Dendritic cell treated with granulocyte-macrophage colony-stimulating factor and Interleukin-4, amounts not matched to agents 40 ng/mL and 50 ng/mL, for 4 days (primary cell): ENCODE measurements around the gene SYT14.
"Not testable (repeated sequence)": the region's sequence is repeated elsewhere in the genome, so short reads cannot be mapped to it uniquely, and the experiment has no call there.

ENCODE experiments used
- H3K27ac Mint-ChIP-seq: one replicate; pipeline ENCODE4 v1.8.0; 2022; ENCODE audit warnings: mild to moderate bottlenecking, mixed read lengths
- H3K27me3 Mint-ChIP-seq: one replicate; pipeline ENCODE4 v1.8.0; 2022; ENCODE audit warnings: mild to moderate bottlenecking, mixed read lengths
- H3K36me3 Mint-ChIP-seq: one replicate; pipeline ENCODE4 v1.8.0; 2022; ENCODE audit warnings: low read depth, mixed read lengths
- H3K4me1 Mint-ChIP-seq: one replicate; pipeline ENCODE4 v1.8.0; 2022; ENCODE audit warnings: low read depth, mixed read lengths
- H3K4me3 Mint-ChIP-seq: one replicate; pipeline ENCODE4 v1.8.0; 2022; ENCODE audit warnings: mild to moderate bottlenecking, moderate library complexity, mixed read lengths
- H3K9me3 Mint-ChIP-seq: one replicate; pipeline ENCODE4 v1.8.0; 2022; ENCODE audit warnings: mixed read lengths
- intact Hi-C: fragments of 100-400 bp; cut with micrococcal nuclease; formaldehyde crosslinking; loops from one replicate; pipeline ENCODE4 v1.15.0; 2022

Gene SYT14

DNA sequence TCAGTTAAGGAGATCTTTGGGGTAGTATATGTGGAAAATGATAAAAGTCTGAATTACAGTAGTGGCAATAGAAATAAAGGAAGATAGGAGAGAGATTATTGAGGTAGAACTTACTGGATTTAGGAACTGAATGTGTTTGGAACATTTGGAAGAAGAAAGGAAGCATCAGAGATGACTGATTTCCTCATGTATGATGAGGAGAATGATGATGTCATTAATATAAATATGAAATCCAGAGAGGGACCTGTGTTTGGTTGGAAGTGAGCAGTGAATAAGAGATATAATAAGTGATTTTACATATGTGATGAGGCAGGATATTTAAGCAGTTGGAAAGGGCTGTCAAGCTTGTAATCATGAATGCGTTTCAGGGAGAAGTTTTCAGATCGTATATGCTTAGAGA is 86.3 kb downstream of the SYT14 start:
- H3K36me3 Mint-ChIP-seq: no peaks in the 10 kb centered on the region
- H3K27ac Mint-ChIP-seq: no peak overlapping the region
- no peak overlapping the region for H3K4me3 Mint-ChIP-seq
- intact Hi-C loops: no loop called here
- H3K4me1 Mint-ChIP-seq: no peaks in the 10 kb centered on the region
- no peaks in the 10 kb centered on the region for H3K9me3 Mint-ChIP-seq
- no peaks in the 10 kb centered on the region for H3K27me3 Mint-ChIP-seq

GRCh38 chr1:210024996-210025395 is 87.0 kb downstream of the SYT14 start:
- Mint-ChIP-seq H3K36me3 (no peaks in the 10 kb centered on the region), H3K4me3 (no peak overlapping the region), H3K27me3 (no peaks in the 10 kb centered on the region), H3K27ac (no peak overlapping the region), H3K9me3 (no peaks in the 10 kb centered on the region), H3K4me1 (no peaks in the 10 kb centered on the region)
- intact Hi-C loops: no loop called here

GRCh38 chr1:210025870-210026269 is 87.9 kb downstream of the SYT14 start:
- H3K36me3 Mint-ChIP-seq: no peaks in the 10 kb centered on the region
- H3K27me3 Mint-ChIP-seq: no peaks in the 10 kb centered on the region
- no peaks in the 10 kb centered on the region for H3K4me1 Mint-ChIP-seq
- H3K27ac Mint-ChIP-seq: no peak overlapping the region
- H3K4me3 Mint-ChIP-seq: no peak overlapping the region
- peaks cover 6% of the 10 kb centered on the region for H3K9me3 Mint-ChIP-seq
- intact Hi-C loops: no loop called here

- Mint-ChIP-seq H3K9me3 (peaks cover 6% of the 10 kb centered on the region), H3K36me3 (no peaks in the 10 kb centered on the region), H3K4me3 (no peak overlapping the region), H3K27ac (no peak overlapping the region), H3K4me1 (no peaks in the 10 kb centered on the region), H3K27me3 (no peaks in the 10 kb centered on the region)
- intact Hi-C loops: no loop called here
Measured at GRCh38 chr1:210027994-210028393, 90.0 kb downstream of the SYT14 start.

GRCh38 chr1:210031473-210031872 is 93.5 kb downstream of the SYT14 start:
- intact Hi-C loops: no loop called here
- Mint-ChIP-seq H3K4me3 (no peak overlapping the region), H3K27me3 (no peaks in the 10 kb centered on the region)

GRCh38 chr1:210043058-210043457 is 105.0 kb downstream of the SYT14 start:
- no peak overlapping the region for H3K4me3 Mint-ChIP-seq
- intact Hi-C loops: no loop called here
- no peaks in the 10 kb centered on the region for H3K36me3 Mint-ChIP-seq
- H3K27ac Mint-ChIP-seq: no peak overlapping the region
- H3K27me3 Mint-ChIP-seq: no peaks in the 10 kb centered on the region
- H3K4me1 Mint-ChIP-seq: no peaks in the 10 kb centered on the region
- H3K9me3 Mint-ChIP-seq: peaks cover 4% of the 10 kb centered on the region

More at GRCh38 chr1:210031473-210031872, 93.5 kb downstream of the SYT14 start:
- Mint-ChIP-seq H3K36me3 (no peaks in the 10 kb centered on the region), H3K9me3 (peaks cover 6% of the 10 kb centered on the region), H3K27ac (no peak overlapping the region), H3K4me1 (no peaks in the 10 kb centered on the region)

DNA sequence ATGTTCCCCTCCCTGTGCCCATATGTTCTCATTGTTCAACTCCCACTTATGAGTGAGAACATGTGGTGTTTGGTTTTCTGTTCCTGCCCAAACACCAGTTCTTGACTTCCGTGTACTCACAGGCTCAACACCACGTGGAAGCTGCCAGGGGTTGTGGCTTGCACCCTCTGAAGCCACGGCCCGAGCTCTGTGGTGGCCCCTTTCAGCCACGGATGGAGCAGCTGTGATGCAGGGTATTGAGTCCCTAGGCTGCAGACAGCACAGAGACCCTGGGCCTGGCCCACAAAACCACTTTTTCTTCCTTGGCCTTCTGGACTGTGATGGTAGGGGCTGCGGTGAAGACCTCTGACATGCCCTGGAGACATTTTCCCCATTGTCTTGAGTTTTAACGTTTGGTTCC is 111.6 kb downstream of the SYT14 start:
- intact Hi-C loops: no loop called here
- Mint-ChIP-seq H3K27ac (no peak overlapping the region), H3K4me1 (no peaks in the 10 kb centered on the region), H3K4me3 (no peak overlapping the region), H3K27me3 (no peaks in the 10 kb centered on the region), H3K36me3 (no peaks in the 10 kb centered on the region), H3K9me3 (no peaks in the 10 kb centered on the region)

DNA sequence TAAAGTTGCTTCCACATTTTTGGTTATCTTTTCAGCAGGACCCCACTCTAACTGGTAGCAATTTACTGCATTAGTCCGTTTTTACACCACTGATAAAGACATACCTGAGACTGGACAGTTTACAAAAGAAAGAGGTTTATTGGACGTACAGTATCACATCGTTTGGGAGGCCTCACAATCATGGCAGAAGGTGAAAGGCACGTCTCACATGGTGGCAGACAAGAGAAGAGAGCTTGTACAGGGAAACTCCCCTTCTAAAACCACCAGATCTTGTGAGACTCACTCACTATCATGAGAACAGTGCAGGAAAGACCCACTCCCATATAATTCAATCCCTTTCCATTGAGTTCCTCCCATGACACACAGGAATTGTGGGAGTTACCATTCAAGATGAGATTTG is 112.5 kb downstream of the SYT14 start:
- H3K27me3 Mint-ChIP-seq, H3K27ac Mint-ChIP-seq, H3K4me1 Mint-ChIP-seq, H3K9me3 Mint-ChIP-seq, H3K36me3 Mint-ChIP-seq, H3K4me3 Mint-ChIP-seq, intact Hi-C loops: not testable (repeated sequence)

DNA sequence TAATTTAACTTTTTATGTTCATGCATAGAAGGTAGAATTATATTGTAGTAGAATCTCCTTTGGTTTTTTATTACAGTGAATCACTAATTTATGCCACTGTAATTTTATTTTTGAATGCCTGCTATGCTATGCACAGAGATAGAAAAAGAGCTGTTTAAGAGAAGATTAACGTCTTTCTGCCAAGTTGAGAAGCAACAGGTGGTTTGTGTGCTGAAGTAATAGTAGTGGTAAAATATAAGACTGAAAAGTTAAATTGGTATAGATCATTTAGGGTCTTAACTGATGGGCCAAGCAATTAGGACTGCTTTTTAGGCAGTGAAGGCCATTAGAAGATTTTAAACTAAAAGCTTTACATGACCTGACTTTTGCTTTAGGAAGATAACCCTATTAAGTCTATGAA is 115.1 kb downstream of the SYT14 start:
- no peaks in the 10 kb centered on the region for H3K4me1 Mint-ChIP-seq

DNA sequence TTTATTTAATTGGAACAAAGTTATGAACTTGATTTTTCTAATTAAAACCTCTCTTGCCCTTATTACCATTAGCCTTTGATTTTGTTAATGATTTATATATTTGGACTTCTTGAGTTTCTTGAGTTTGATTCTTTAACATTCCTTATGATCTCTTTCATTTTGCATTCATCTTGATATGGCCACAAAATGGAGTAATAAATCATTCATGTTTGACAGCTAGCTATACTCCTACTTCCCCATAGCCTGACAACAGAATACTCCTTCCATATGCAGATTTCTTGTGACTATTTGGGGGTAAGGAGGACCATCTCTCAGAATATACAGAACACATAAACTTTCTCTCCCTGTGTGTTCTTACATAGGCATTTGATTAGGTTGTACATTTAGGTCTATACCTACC is 119.6 kb downstream of the SYT14 start:
- intact Hi-C loops: no loop called here
- Mint-ChIP-seq H3K36me3 (no peaks in the 10 kb centered on the region), H3K4me3 (no peak overlapping the region), H3K4me1 (no peaks in the 10 kb centered on the region), H3K27ac (no peak overlapping the region), H3K27me3 (no peaks in the 10 kb centered on the region), H3K9me3 (no peaks in the 10 kb centered on the region)

More for the DNA sequence above, 115.1 kb downstream of the SYT14 start:
- Mint-ChIP-seq H3K9me3 (no peaks in the 10 kb centered on the region), H3K27ac (no peak overlapping the region), H3K27me3 (no peaks in the 10 kb centered on the region), H3K4me3 (no peak overlapping the region), H3K36me3 (no peaks in the 10 kb centered on the region)
- intact Hi-C loops: no loop called here

DNA sequence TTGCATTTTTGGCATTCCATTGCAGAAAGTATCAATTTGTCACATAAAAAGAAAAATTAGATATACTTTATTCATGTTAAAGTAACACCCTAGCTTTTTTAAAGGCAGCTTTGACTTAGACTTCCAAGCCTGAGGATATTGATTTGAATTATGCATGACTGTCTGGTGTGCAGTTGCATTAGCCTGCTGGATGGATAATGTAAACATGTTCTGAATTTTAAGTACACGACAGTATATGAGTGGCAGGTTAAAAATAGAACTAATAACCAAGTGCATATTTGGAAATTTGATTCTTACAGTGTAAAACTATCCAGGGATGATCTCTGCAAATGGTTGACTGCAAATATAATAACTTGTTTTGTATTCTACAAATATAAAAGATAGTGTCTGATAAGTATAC is 124.0 kb downstream of the SYT14 start:
- Mint-ChIP-seq H3K27me3 (no peaks in the 10 kb centered on the region), H3K4me3 (no peak overlapping the region)

GRCh38 chr1:210070531-210070930 is 132.5 kb downstream of the SYT14 start:
- no peak overlapping the region for H3K27ac Mint-ChIP-seq
- H3K27me3 Mint-ChIP-seq: no peaks in the 10 kb centered on the region
- no peaks in the 10 kb centered on the region for H3K9me3 Mint-ChIP-seq
- H3K4me1 Mint-ChIP-seq: no peaks in the 10 kb centered on the region
- intact Hi-C loops: no loop called here
- no peak overlapping the region for H3K4me3 Mint-ChIP-seq
- H3K36me3 Mint-ChIP-seq: no peaks in the 10 kb centered on the region

More for the DNA sequence above, 124.0 kb downstream of the SYT14 start:
- Mint-ChIP-seq H3K27ac (no peak overlapping the region), H3K4me1 (no peaks in the 10 kb centered on the region), H3K36me3 (no peaks in the 10 kb centered on the region), H3K9me3 (no peaks in the 10 kb centered on the region)
- intact Hi-C loops: no loop called here

DNA sequence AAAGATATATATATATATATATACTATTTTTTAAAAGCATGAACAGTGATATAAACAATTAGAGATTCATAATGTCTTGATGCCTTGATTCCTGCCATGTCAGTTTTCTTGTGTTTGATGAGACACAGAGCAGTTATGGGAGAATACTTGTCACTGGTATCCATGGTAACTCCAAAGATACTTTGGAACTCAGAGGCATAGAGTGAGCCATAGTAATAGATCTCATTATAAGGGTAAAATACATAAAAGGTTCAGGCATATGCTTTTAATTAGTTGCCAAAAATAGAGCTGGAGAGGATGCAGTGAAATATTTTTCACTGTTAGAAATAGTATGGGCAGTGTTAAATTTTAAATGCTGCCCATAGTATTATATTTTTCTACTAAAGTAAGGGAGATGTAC is 134.1 kb downstream of the SYT14 start:
- no peaks in the 10 kb centered on the region for H3K36me3 Mint-ChIP-seq
- H3K9me3 Mint-ChIP-seq: no peaks in the 10 kb centered on the region
- H3K27ac Mint-ChIP-seq: no peak overlapping the region
- H3K4me1 Mint-ChIP-seq: no peaks in the 10 kb centered on the region
- intact Hi-C loops: no loop called here
- H3K27me3 Mint-ChIP-seq: no peaks in the 10 kb centered on the region
- no peak overlapping the region for H3K4me3 Mint-ChIP-seq

DNA sequence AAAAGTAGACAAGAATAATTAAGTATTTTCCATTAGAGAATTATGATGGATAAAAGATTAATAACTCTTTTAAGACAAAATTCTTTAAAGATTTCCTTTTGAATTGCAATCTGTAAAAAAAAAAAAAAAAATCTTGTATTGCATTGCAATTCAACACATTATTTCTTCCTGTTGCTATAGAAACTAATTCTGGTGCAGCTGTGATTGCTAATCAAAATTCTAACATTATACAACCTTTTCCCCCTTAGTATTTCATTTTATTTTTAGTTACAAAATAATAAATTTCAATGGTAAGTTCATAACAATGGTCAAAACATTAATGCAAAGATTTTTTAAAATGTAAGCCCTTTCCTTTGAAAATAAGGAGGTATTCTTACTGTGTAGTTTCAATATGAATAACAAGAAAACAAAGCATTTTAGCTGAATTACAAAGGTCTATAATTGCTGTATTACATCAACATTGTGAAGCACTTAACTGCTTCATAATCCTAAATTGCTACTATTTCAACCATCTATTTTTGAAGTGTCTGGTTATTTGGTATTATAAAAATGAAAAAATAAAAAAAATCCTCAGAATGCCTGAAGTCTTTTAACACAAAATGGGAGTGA is 135.0 kb downstream of the SYT14 start:
- Mint-ChIP-seq H3K36me3 (no peaks in the 10 kb centered on the region), H3K27me3 (no peaks in the 10 kb centered on the region), H3K27ac (no peak overlapping the region), H3K4me1 (no peaks in the 10 kb centered on the region), H3K4me3 (no peak overlapping the region), H3K9me3 (no peaks in the 10 kb centered on the region)
- intact Hi-C loops: no loop called here

DNA sequence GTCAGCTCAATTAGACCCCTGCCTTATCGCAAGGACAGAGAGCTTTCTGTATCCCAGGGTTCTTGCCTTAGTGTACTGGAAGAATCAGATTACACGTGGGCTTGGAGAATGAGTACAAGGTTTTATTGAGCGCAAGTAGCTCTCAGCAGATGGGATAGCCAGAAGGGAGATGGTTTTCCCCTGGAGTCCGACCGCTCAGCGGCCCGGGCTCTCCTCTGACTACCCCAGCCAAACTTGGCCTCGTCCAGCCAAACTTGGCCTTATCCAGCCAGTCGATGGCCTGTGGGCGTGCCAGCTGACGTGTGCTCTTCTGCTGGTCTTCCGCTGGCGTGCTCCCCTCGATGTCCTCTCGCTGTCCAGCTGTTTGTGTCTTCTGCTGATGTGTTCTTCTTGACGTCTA is 136.9 kb downstream of the SYT14 start:
- no peaks in the 10 kb centered on the region for H3K27me3 Mint-ChIP-seq
- intact Hi-C loops: no loop called here
- H3K36me3 Mint-ChIP-seq: no peaks in the 10 kb centered on the region
- no peaks in the 10 kb centered on the region for H3K4me1 Mint-ChIP-seq
- no peak overlapping the region for H3K27ac Mint-ChIP-seq
- H3K9me3 Mint-ChIP-seq: no peaks in the 10 kb centered on the region
- no peak overlapping the region for H3K4me3 Mint-ChIP-seq
